ENCODE results near the gene NFRKB.

The NFRKB gene

GRCh38 chr11:129895126-129896041 is at the start of gene NFRKB:
Gene NFRKB, minus strand, starts transcription at chr11:129895578. Its CDS starts 2,729 bp downstream, at chr11:129892849.
- H3K4me3 ChIP-seq (ENCODE audit: low read depth, low read length): peak within 1 kb of the TSS; percentile 93
- TF ChIP-seq CTCF (IDR thresholded peaks at IDR 0.05; ENCODE audit: low read depth, low read length): no peak

GRCh38 chr11:129944696-129945095 is 49.3 kb upstream of the NFRKB start:
- TF ChIP-seq CTCF (IDR thresholded peaks at IDR 0.05; ENCODE audit: low read depth, low read length): no peak
- H3K4me3 ChIP-seq (ENCODE audit: low read depth, low read length): no peak overlapping the region

GRCh38 chr11:129943036-129943435 is 47.7 kb upstream of the NFRKB start:
- TF ChIP-seq CTCF (IDR thresholded peaks at IDR 0.05; ENCODE audit: low read depth, low read length): no peak
- H3K4me3 ChIP-seq (ENCODE audit: low read depth, low read length): no peak overlapping the region

GRCh38 chr11:129939510-129939909 is 44.1 kb upstream of the NFRKB start:
- no peak for TF ChIP-seq CTCF (IDR thresholded peaks at IDR 0.05; ENCODE audit: low read depth, low read length)
- H3K4me3 ChIP-seq (ENCODE audit: low read depth, low read length): no peak overlapping the region

- TF ChIP-seq CTCF (IDR thresholded peaks at IDR 0.05; ENCODE audit: low read depth, low read length): no peak
- H3K4me3 ChIP-seq (ENCODE audit: low read depth, low read length): no peak overlapping the region
These were observed 43.4 kb upstream of the NFRKB start for GRCh38 chr11:129938764-129939163.

GRCh38 chr11:129937592-129938238 is 42.3 kb upstream of the NFRKB start:
- no peak for TF ChIP-seq CTCF (IDR thresholded peaks at IDR 0.05; ENCODE audit: low read depth, low read length)
- no peak overlapping the region for H3K4me3 ChIP-seq (ENCODE audit: low read depth, low read length)

GRCh38 chr11:129935723-129936122 is 40.3 kb upstream of the NFRKB start:
- TF ChIP-seq CTCF (IDR thresholded peaks at IDR 0.05; ENCODE audit: low read depth, low read length): no peak
- H3K4me3 ChIP-seq (ENCODE audit: low read depth, low read length): no peak overlapping the region
